HepG2 (cell line): Measurements from ENCODE around the gene PET117. TPM values are rescaled to one million over a fixed set of nuclear protein-coding genes. Genes with fewer than 3 reads are reported as not detected.

Source experiments
- BATF2 ChIP-seq: sonication (generic); formaldehyde crosslinking; IDR thresholded peaks from 2 replicates; pipeline ENCODE4 v1.8.0; 2022; ENCODE audit warnings: mild to moderate bottlenecking, missing genetic modification reagents, moderate library complexity
- GMEB1 ChIP-seq: sonication (generic); formaldehyde crosslinking; IDR thresholded peaks from 2 replicates; pipeline ENCODE4 v1.5.1; 2020; ENCODE audit warnings: missing genetic modification reagents, mild to moderate bottlenecking, borderline replicate concordance
- HMGXB4 ChIP-seq, 2 experiments: sonication (generic) in 1 of 2; formaldehyde crosslinking in 1 of 2; IDR thresholded peaks; 2 replicates each; pipeline versions ENCODE4 v1.4.0 to v1.6.1; 2018 to 2020; ENCODE audit warnings: missing genetic modification reagents in 2 of 2, borderline replicate concordance in 1 of 2, low read depth in 1 of 2, mild to moderate bottlenecking in 1 of 2, missing biosample characterization in 1 of 2
- JARID2 ChIP-seq: sonication (generic); formaldehyde crosslinking; IDR thresholded peaks from 2 replicates; pipeline ENCODE4 v1.8.1; 2023; ENCODE audit warnings: missing genetic modification reagents, inconsistent platforms; ENCODE audit not compliant: insufficient replicate concordance
- KAT2B ChIP-seq: fragments of 150-350 bp; IDR thresholded peaks from 2 replicates; pipeline ENCODE4 v1.6.1; 2014; ENCODE audit warnings: low read depth, low read length, borderline replicate concordance
- KDM5A ChIP-seq: fragments of 200-600 bp; sonication (generic); IDR thresholded peaks from 2 replicates; pipeline ENCODE4 v1.7.0; 2018; ENCODE audit warnings: antibody characterized with exemption, mild to moderate bottlenecking, low read length, borderline replicate concordance
- KLF9 ChIP-seq: IDR thresholded peaks from 2 replicates; pipeline ENCODE4 v1.6.1; 2016; ENCODE audit warnings: low read depth
- NPAS2 ChIP-seq: sonication (generic); formaldehyde crosslinking; IDR thresholded peaks from 2 replicates; pipeline ENCODE4 v1.8.0; 2022; ENCODE audit warnings: mild to moderate bottlenecking, missing genetic modification reagents, borderline replicate concordance
- NR1H2 ChIP-seq: sonication (generic); formaldehyde crosslinking; IDR thresholded peaks from 2 replicates; pipeline ENCODE4 v1.8.1; 2022; ENCODE audit warnings: low read depth, missing genetic modification reagents, borderline replicate concordance
- PCBP2 ChIP-seq: fragments of 200-400 bp; formaldehyde crosslinking; optimal IDR thresholded peaks from 2 replicates; pipeline ENCODE3; 2018; ENCODE audit warnings: low read length, low read depth; ENCODE audit not compliant: poor library complexity, severe bottlenecking
- SOX5 ChIP-seq: IDR thresholded peaks from 2 replicates; pipeline ENCODE4 v1.6.1; 2016; ENCODE audit warnings: borderline replicate concordance
- SRY ChIP-seq: sonication (generic); formaldehyde crosslinking; IDR thresholded peaks from 2 replicates; pipeline ENCODE4 v1.8.0; 2022; ENCODE audit warnings: mild to moderate bottlenecking, missing genetic modification reagents
- TBP ChIP-seq: sonication (generic); formaldehyde crosslinking; IDR thresholded peaks from 2 replicates; pipeline ENCODE4 v1.5.0; 2020; ENCODE audit warnings: missing genetic modification reagents
- ZBTB10 ChIP-seq: sonication (generic); formaldehyde crosslinking; IDR thresholded peaks from 2 replicates; pipeline ENCODE4 v1.4.0; 2020; ENCODE audit warnings: missing genetic modification reagents, borderline replicate concordance
- ZFP36L2 ChIP-seq: sonication (generic); formaldehyde crosslinking; IDR thresholded peaks from 2 replicates; pipeline ENCODE4 v1.4.0; 2020; ENCODE audit warnings: missing genetic modification reagents
- ZNF513 ChIP-seq: sonication (generic); formaldehyde crosslinking; conservative IDR thresholded peaks from 2 replicates; pipeline ENCODE4 v1.5.0; 2020; ENCODE audit warnings: missing genetic modification reagents
- ZNF558 ChIP-seq: sonication (generic); formaldehyde crosslinking; IDR thresholded peaks from 2 replicates; pipeline ENCODE4 v1.9.0; 2022; ENCODE audit warnings: mild to moderate bottlenecking, missing genetic modification reagents, borderline replicate concordance
- ZNF614 ChIP-seq: IDR thresholded peaks from 2 replicates; pipeline ENCODE4 v1.6.1; 2018; ENCODE audit warnings: missing biosample characterization, missing genetic modification reagents, inconsistent platforms, borderline replicate concordance
- ZNF746 ChIP-seq: sonication (generic); formaldehyde crosslinking; IDR thresholded peaks from 2 replicates; pipeline ENCODE4 v1.8.0; 2022; ENCODE audit warnings: mild to moderate bottlenecking, missing genetic modification reagents
- ZNF784 ChIP-seq: sonication (generic); formaldehyde crosslinking; IDR thresholded peaks from 2 replicates; pipeline ENCODE4 v1.5.1; 2020; ENCODE audit warnings: missing genetic modification reagents, mild to moderate bottlenecking, borderline replicate concordance
- polyA plus RNA-seq, 8 experiments: library from polyadenylated mRNA; depleted of rRNA in 3 of 8; stranded (reverse) in 7 of 8; unstranded in 1 of 8; fragments of >200 nt; fragmentation: Illumina TruSeq in 4 of 8; extraction: Trizol in 4 of 8; gene quantifications; 2 replicates each; pipeline versions ENCODE4 v1.2.1 to v1.2.3, GENCODE V29; 2011 to 2016; ENCODE audit warnings: low read depth in 4 of 8, missing spikeins in 1 of 8, mixed read lengths in 1 of 8; ENCODE audit not compliant: insufficient read depth in 1 of 8
- total RNA-seq, 5 experiments: library from RNA; depleted of rRNA; stranded (reverse); fragments of >200 nt; fragmentation: Illumina TruSeq; extraction: Trizol; gene quantifications; 2 replicates each; pipeline ENCODE4 v1.2.3, GENCODE V29; 2016; ENCODE audit warnings: low read depth in 1 of 5

The PET117 gene
- total and polyA plus RNA-seq, 2 of the 13 experiments (the other 11 are each of a cell fraction or from before 2014, with no cell fraction given) = 22.2 to 48.2 TPM

GRCh38 chr20:18138266-18138582 is 561 bp downstream of the PET117 start (continued):
- TF ChIP-seq ZFP36L2 (CRISPR knock-in tag) = no peak
- TF ChIP-seq KDM5A = peak; percentile 82
- TF ChIP-seq BATF2 = no peak
- TF ChIP-seq GMEB1 (CRISPR knock-in tag) = no peak
- TF ChIP-seq ZNF784 (CRISPR knock-in tag) = no peak
- 0 out of 2 replicates have a peak, but pooled peaks have one; percentile 47 for TF ChIP-seq NR1H2 (CRISPR knock-in tag)
- TF ChIP-seq ZBTB10 = peak; percentile 27; the same call in 1 of the 2 replicates
- TF ChIP-seq KAT2B = 0 out of 2 replicates have a peak, but pooled peaks have one; percentile 9
- peak in 1 of 2 experiments; percentile 74; a peak in 1 of 4 replicates for TF ChIP-seq HMGXB4 (CRISPR knock-in tag; IDR thresholded peaks at IDR 0.05; ENCODE audit: borderline replicate concordance in 1 of 2, low read depth in 1 of 2)
- TF ChIP-seq TBP (CRISPR knock-in tag) = 0 out of 2 replicates have a peak, but pooled peaks have one; percentile 10
- 0 out of 2 replicates have a peak, but pooled peaks have one; percentile 8 for TF ChIP-seq ZNF513 (CRISPR knock-in tag)
- TF ChIP-seq ZNF746 (CRISPR knock-in tag) = no peak
- peak; percentile 14 for TF ChIP-seq JARID2 (CRISPR knock-in tag)
- 0 out of 2 replicates have a peak, but pooled peaks have one; percentile 1 for TF ChIP-seq KLF9
- TF ChIP-seq NPAS2 = no peak
- no peak for TF ChIP-seq SOX5 (CRISPR knock-in tag)
- no peak for TF ChIP-seq ZNF614 (CRISPR knock-in tag)
- no peak for TF ChIP-seq SRY (CRISPR knock-in tag)
- TF ChIP-seq PCBP2 = no peak
- no peak for TF ChIP-seq ZNF558
